ENCODE results near the gene SEMG1.

The SEMG1 gene

DNA sequence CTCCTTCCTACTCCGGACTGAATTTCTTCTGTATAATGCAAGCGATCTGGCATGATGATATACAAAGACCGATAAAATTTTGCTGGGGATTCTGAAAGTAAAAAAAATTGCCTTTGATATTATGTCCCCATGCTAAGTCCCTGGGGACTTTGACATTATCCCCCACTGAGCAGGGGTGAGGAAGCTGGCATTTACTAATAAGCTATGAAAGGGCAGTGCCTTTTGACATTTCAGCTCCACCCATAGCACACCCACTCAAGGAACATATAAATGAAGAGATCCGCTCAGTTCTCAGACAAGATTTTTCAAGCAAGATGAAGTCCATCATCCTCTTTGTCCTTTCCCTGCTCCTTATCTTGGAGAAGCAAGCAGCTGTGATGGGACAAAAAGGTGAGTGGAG, 14.2 kb downstream of the SEMG1 start, which contains the start of gene SEMG2:
Gene SEMG2, plus strand, starts transcription at position 298 of the 400 bp plus-strand sequence. Its CDS starts 17 bp downstream, at position 315.
- DNase-seq (ENCODE audit: low read depth): no peak

DNA sequence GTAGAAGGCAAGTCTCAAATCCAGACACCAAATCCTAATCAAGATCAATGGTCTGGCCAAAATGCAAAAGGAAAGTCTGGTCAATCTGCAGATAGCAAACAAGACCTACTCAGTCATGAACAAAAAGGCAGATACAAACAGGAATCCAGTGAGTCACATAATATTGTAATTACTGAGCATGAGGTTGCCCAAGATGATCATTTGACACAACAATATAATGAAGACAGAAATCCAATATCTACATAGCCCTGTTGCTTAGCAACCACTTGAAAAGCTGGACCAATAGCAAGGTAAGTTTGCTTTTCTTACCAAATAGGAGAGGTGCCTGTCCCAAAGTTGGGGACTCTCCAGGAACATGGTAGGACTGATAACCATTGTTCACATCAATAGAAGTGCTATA, 16.3 kb downstream of the SEMG1 start:
- DNase-seq (ENCODE audit: low read depth): no peak

DNA sequence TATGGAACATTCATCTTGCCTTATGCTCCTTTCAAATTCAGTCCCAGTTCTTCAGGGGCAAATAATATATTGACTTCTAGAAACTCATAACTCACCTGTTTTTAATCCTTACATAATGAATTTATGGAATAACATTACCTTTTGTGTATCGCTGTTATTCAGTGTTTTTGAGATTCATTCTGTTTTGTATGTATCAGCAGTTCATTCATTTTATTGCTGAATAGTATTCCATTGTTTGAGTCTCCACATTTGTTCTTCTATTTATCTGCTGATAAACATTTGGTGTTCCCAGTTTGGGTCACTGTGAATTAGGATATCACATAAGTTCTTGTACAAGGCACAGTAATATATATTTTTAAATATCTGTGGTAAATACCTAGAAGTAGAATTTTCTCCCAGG, 19.5 kb downstream of the SEMG1 start:
- no peak for DNase-seq (ENCODE audit: low read depth)

DNA sequence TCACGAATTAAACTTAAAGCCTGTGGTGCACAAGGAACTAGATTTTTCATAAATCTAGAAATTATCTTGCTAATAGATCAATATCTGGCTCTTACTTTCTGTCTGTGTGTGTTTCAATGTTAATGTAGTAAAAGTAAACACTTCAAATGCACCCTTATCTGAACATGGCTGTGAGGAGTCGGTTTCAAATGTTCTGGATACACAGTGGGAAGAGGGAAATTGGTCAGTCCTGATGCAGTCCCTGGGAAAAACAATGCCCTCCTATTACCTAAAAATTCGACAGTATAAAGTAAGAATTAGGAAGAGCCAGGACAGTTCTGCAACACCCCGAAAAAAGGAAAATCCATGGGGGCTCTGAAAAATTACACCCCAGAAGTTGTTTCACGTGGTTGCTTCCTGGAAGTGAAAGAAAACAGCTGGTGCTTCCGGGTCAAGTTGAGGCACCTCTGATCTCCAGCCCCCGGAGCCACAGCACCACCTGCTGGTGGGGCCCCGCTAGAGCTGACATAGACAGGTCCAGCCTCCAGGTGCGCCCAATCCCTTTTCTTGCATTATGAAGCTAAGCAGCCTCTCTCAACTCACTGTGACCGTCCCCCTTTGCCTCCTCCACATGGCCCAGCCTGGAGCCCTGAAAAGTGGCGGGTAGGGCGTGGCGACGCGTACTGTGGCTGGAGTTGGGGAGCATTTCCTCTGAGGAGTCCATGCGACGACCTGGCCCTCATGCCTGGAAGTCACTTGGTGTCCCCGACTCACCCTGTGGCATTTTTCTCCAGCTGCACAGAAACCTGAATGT, 22.6 kb downstream of the SEMG1 start:
- peak; percentile 9 for DNase-seq (ENCODE audit: low read depth)

DNA sequence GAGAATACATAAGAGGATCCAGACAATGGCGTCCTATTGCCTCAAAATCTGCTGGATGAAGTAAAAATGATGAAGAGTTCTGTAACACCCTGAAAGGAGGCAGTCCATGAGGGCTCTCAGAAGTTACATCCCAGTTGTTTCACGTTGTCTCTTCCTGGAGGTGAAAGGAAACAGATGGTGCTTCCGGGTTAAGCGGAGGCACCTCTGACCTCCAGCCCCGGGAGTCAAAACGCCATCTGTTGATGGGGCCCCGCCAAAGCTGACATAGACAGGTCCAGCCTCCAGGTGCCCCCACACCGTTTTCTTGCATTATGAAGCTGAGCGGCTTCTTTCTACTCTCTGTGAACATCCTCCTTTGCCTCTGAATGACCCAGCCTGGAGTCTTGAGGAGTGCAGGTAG, 23.8 kb downstream of the SEMG1 start:
- DNase-seq (ENCODE audit: low read depth): no peak

DNA sequence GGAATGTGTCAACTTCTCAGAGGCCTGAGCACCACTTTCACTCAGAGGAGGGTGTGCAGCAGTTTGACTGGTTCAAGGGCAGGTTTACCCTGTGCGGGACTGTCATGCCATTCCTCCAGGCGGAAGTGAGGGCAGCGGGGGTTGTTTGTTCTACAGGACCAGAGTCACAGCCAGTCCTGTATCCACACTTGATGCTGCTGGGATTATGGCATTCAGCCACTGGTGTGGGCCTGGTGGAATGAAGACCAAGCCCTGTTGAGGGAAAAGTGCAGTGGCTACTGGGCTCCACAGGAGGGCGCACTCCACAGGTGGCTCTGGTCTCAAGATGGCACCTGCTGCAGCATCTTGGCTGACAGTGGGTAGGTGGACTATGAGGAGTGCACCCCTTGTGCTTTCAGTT, 29.2 kb downstream of the SEMG1 start:
- DNase-seq (ENCODE audit: low read depth): no peak

DNA sequence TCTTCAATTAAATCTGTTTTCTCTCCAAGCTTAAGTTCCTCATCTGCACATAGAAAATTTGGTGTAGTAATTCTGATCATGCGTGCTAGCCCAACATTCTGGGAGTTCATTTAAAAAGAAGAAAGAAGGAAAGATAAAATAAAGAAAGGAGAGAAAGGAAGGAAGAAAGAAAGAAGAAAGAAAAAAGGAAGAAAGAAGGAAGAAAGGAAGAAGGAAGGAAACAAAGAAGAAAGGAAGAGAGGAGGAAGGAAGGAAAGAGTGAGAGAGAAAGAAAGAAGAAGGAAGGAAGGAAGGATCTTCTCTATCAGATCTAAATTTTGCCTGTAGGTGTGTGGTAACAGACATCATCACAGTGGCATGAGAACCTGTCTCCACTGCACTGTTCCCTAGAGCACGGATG, 31.3 kb downstream of the SEMG1 start:
- DNase-seq (ENCODE audit: low read depth): no peak

DNA sequence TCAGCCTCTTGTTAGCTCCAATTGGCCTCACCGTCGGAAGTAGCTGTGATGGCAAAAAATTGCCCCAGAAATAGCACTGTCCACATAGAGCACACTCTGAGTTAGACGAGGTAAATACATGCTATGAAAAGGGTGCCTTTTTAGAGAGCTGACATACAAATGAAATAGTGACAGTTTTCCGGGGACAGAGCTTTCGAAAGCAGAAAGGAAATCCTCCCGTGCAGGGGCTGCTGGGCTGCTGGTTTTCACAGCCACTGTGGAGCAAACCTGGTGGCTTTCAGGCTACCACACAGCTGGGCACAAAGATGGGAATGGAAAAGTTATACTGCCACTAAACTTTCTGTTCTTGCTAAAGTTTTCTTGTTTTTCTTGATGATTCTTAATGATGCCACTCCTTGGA, 39.3 kb downstream of the SEMG1 start:
- DNase-seq (ENCODE audit: low read depth): no peak

DNA sequence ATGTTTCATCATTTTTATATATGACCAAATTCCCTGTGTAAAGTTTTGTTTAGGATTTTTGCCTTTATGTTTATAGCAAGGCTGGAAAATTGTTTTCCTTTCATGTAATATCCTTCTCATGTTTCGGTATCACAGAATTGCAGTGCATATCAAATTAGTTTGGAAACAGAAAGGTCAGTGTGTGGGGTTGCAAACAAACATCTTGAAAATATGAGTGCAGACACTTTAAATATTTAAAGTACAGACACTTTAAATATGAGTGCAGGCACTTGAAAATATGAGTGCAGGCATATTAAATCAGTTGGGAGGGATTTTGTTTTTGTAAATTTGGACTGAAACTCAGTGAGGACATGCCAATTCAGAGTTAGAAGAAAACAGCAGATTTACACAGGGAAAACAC, 41.0 kb downstream of the SEMG1 start:
- DNase-seq (ENCODE audit: low read depth): no peak

DNA sequence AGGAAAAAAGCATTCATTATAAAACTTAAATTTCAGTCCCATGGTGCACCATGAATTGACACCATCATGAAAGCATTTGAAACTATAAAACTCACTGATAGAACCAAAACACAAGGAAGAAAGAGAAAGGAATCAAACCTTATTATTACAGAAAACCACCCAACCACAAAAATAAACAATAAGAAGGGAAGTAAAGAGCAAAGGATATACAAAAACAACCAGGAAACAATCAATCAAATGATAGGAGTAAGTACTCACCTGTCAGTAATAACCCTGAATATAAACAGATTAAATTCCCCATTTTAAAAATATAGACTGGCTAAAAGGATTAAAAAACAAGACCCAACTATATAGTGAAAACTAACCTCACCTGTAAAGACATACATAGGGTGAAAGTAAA, 41.8 kb downstream of the SEMG1 start:
- no peak for DNase-seq (ENCODE audit: low read depth)

DNA sequence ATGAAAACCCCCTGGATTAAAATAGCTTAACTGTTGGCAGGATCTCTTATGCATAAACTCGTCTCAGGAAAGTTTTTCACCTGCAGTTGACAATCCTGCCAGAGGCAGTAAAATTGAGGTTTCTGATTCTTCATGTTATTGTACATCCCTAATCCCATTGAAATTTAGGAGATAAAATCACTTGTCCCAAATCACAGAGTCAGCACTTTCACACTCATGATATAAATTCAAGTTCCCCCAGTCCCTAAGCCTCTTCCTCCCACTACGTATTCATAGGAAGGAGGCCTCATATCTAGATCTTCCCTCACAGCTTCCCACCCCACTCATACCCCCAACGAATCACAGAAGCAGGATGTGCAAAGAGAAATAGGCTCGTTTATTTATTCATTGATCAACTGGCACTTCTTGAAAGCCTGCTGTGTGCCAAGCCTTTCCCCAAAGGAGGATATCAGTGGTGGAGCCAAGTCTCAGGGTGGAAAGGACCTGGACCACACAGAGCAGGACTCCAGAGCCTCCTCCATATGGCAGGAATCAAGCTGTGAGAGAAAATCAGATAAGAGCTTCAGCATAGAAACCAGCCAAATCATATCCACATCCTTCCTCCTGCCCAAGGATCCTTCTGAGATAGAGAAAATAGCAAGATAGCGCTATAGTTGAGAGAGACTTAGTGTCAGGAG, 45.2 kb downstream of the SEMG1 start:
- no peak for DNase-seq (ENCODE audit: low read depth)

DNA sequence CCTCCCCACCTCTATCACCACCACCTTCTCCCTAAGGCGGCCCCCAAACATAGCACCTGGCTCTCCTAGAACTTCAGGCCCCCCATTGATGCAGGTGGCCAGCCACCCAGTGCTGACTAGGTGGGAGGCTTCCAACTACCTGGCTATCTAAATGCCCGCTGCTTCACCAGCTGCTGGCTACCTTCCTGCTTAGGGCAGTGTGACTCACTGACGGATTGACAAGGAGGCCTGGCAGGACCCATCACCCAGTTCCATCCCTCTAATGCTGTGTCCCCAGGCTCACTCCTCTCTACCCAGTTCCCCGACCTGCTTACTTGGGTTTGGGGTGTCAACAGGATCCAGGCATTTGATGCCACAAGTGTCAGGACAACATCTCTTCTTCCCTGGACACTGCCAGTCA, 46.4 kb downstream of the SEMG1 start:
- no peak for DNase-seq (ENCODE audit: low read depth)

DNA sequence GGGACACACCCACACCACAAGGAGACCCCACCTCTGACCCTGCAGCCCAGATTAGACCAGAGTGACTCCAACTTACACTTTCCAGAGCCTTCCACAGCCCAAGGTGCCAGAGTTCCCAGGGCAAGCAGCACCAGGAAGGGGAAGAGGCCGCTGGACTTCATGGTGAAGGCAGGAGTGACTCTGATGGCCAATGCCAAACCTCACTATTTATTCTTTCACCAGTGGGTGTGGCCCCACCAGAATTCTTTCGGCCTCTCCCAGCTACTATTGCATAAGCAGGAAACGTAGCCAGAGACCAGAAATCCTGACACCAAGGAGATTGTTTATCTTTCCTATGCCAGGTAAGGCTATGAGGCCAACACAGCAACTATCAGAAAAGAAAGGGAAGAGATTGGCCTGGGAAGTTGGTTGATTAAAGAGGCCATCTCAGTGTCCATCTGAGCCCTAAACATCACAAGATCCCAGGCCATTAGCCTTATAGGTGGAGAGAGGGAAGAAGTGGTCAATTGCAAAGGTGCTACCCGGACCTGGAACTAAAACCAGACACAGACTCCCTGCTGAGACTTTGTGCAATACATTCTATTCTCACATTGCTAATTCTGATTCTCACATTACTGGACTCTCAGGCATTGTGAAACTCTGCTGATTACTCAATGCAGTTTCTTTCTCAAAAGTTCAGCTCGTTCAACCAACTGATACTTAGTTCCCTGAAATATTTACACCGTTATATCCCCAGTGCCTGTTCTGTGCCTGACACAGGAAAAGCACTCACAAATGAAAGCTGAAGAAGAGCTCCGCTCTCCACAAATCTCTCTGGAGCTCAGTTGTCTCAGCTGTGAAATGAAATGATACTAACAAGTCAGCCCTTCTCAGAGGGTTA, 47.8 kb downstream of the SEMG1 start, which contains the start of gene SLPI:
Gene SLPI, minus strand, starts transcription at position 182 of the 880 bp plus-strand sequence. Its CDS starts 21 bp downstream, at position 161.
- no peak for DNase-seq (ENCODE audit: low read depth)

DNA sequence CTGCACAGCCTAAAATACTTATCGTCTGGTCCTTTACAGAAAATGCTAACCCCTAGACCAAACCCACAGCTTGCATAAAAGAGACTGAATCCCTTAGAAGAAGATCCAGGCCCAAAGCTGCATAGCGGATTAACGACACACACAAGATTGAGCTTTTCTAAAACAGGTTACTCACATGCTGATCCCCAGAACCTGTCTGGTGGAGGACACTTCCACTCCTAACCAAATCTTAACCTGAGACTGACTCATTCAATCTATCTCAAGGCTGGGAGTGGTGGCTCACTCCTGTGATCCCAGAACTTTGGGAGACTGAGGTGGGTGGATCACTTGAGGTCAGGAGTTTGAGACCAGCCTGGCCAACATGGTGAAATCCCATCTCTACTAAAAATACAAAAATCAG, 50.3 kb downstream of the SEMG1 start:
- DNase-seq (ENCODE audit: low read depth): no peak

DNA sequence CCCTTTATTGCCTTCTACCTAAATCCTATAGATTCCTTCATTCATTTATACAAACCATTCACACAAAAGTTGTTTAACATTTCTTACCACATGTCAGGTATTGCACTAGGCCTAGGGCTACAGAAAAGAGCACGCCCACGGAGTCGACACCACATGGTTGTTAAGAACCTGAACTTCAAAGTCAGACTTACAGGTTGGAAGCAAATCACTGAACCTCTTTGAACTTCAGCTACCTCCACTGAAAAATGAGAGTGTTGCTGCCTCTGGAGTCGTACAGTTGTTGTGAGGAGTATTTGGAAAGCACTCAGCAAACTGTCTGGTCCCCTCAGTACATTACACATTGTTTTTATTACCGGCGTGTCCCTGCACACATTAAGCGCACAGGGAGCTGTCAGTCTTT, 50.9 kb downstream of the SEMG1 start:
- no peak for DNase-seq (ENCODE audit: low read depth)

DNA sequence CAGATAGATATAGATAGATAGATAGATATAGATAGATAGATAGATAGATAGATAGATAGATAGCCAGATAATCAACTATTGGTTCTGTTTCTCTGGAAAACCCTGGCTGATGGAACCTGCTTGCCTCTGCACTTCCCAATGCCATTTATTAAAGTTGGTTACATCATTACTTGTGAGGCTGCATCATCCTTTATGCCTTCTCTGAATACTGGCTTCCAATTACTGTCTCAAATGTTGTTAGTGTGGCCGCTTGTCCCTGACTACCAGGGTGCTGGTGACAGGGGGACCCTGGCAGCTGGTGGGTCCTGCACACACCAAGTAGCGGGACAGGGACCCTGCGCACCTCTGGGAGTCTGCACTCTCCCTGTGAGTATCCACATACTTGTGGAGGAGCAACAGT, 51.4 kb downstream of the SEMG1 start:
- no peak for DNase-seq (ENCODE audit: low read depth)

DNA sequence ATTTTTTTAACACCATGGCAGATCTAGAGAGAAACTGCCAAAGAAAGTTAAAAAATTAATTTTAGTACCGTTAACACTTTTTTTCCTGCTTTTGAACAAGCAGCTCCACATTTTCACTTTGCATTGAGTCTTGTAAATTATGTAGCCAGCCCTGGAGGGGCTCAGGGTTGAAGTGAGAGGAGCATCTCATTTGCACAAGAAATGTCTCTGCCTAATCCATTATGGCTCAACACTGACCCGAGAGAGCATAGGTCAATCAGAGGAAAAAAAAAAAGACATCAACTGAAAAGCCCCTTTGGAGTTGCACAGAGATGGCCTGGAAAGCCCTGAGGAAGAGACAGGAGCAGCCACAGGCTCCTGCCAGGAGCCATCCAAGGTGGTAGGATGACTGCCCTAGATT, 51.8 kb downstream of the SEMG1 start:
- no peak for DNase-seq (ENCODE audit: low read depth)

All from activated T-helper 9 cell treated with anti-CD3 and anti-CD28 coated beads, Interleukin-2, amount 50 U/mL, for 16 hours (primary cell).